GM19372 (cell line): ENCODE data around the gene MYRF.

ENCODE experiments used
- ATAC-seq: cut with Tn5 transposase; IDR thresholded peaks from one replicate; pipeline ENCODE4 v1.9.1; 2021; ENCODE audit warnings: mild to moderate bottlenecking, low read depth, moderate library complexity; ENCODE audit not compliant: unreplicated experiment

The MYRF gene

DNA sequence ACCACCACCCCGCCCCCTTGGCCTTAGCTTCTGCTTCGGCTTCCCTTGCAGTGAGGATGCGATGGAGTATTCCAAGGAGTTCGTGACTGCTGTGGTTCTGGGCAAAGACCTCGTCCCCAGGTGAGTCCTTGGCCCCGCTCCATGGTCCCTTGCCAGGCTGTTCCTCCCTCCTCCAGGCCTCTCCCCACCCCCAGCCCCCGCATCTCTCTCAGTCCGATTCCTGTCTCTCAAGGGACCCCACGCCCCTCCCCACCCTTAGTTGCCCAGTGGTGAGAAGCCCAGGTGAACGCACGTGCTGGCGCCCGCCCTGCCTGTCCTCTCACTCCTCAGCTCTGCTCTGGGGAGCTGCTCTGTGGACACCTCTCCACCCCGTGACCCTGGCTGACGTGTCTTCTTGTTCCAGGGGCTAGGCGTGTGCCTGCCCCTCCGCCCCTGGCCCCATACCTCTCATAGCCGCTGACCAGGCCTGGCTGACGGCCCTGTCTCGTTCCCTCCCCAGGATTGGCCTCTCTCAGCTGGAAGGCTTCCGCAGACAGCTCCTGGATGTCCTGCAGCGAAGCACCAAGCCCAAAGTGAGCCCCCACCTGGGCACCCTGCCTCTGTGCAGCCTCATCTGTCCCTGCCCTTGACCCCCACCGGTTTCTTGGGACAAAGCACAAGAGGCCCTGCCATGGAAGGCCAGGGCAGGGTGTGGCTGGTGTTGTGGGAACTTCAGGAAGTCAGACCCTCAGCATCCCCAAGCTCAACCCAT lies 14.6 kb upstream of the MYRF start:
- no peak for ATAC-seq

DNA sequence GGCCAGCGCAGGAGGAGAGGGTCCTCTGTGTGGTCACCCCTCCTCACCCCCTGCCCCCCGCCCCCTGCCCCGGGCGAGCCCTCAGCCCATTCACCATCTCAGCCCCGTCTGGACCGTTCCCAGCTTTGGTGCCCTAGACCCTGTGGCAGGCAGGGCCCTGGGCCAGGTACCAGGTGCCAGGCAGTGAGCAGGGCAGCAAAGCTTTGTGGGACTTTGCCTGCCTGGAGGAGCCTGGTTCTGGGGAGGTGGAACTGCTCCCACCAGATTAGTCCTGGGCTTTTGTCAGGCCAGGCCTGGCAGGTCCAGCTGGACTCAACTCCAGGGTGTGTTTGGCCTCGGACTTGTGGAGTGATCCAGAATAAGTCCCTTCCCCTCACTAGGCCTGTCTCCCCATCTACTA lies 13.7 kb upstream of the MYRF start:
- no peak for ATAC-seq

DNA sequence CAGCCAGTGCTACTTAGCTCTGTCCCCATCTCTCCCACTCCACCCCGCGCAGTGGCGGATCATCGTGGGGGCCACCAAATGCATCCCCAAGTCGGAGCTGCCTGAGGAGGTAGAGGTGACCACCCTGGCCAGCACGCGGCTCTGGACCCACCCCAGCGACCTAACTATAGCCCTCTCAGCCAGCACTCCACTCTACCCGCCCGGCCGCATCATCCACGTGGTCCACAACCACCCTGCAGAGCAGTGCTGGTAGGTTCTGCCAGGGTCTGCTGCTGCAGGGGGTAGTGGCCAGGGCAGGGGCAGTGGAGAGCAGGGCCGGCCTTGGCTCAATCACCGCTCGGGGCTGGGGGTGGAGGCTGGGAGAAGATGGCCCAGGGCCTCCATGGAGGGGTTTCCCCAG lies 13.0 kb upstream of the MYRF start:
- no peak for ATAC-seq

DNA sequence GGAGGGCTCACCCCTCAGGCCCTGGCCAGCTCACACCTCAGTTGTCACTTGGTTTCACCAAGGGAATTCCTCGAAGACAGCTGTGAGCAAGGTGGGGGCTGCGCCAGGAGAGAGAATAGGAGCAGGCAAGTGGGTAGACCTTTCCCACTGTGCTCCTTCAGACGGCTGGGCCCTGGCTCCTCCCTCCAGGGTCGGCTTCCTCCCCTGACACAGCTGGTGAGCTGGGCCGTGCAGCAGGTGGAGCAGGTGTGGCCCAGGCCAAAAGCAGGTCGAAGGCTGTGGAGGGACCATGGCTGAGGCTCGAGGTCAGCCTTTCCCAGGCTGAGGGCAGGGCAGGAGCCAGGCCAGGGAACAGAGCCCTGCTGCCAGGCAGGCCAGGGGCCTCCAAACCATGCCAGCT lies 12.5 kb upstream of the MYRF start:
- no peak for ATAC-seq

DNA sequence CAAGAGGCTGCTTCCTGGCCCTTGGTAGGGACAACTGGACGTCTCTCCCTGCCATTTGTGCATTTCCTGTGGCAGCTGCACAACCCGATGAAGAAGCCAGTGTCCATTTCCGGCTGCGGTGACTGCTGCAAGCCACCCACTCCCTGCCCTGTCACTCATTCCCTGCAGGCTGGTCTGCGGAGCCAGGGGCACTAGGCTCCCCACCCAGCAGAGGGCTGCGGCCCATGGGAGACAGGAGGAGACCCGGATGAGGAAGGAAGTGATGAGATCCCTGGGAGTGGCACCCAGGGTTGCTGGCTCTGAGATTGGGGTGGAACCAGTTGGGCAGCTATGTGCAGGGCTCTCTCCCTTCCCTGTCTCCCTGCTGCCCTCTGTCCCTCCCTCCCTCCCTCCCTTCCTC lies 10.0 kb upstream of the MYRF start:
- ATAC-seq: no peak

DNA sequence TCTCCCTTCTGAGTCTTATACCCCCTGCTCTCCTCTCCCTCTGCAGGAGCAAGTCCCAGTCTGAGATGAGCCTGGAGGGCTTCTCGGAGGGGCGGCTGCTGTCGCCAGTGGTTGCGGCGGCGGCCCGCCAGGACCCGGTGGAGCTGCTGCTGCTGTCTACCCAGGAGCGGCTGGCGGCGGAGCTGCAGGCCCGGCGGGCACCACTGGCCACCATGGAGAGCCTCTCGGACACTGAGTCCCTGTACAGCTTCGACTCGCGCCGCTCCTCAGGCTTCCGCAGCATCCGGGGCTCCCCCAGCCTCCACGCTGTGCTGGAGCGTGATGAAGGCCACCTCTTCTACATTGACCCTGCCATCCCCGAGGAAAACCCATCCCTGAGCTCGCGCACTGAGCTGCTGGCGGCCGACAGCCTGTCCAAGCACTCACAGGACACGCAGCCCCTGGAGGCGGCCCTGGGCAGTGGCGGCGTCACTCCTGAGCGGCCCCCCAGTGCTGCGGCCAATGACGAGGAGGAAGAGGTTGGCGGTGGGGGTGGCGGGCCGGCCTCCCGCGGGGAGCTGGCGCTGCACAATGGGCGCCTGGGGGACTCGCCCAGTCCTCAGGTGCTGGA lies 8.8 kb upstream of the MYRF start:
- no peak for ATAC-seq

DNA sequence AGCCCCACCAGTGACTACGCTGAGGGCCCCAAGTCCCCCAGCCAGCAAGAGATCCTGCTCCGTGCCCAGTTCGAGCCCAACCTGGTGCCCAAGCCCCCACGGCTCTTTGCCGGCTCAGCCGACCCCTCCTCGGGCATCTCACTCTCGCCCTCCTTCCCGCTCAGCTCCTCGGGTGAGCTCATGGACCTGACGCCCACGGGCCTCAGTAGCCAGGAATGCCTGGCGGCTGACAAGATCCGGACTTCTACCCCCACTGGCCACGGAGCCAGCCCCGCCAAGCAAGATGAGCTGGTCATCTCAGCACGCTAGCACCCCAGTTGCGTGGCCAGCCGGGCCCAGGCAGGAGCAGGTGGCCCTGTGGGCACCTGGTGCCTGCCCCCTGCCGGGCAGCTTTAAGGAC lies 8.3 kb upstream of the MYRF start:
- no peak for ATAC-seq

DNA sequence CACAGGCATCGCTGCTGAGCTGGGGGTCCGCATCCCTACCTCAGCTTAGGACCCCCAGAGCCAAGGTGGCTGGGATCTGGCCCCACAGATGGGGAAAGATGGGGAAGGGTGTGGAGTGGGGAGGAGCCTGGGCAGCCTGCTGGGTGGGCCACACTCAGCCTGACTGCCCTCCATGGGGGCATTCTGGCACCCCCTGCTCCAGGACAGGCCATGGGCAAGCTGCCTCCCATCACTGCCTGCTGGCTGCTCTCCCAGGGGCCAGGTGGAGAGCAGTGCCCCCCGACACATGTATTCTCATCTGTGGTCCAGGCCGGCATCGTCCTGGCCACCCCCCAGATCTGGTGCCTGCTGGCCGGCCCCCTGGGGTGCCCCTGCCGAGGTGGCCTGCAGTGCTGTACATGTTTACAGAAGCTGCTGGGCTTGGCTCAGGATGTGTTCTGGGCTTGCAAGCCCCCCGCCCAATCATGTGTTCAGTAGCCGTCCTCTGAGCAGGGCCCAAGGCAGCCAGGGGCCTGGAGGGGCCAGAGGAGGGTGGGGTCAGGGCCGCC lies 7.8 kb upstream of the MYRF start:
- ATAC-seq: no peak

DNA sequence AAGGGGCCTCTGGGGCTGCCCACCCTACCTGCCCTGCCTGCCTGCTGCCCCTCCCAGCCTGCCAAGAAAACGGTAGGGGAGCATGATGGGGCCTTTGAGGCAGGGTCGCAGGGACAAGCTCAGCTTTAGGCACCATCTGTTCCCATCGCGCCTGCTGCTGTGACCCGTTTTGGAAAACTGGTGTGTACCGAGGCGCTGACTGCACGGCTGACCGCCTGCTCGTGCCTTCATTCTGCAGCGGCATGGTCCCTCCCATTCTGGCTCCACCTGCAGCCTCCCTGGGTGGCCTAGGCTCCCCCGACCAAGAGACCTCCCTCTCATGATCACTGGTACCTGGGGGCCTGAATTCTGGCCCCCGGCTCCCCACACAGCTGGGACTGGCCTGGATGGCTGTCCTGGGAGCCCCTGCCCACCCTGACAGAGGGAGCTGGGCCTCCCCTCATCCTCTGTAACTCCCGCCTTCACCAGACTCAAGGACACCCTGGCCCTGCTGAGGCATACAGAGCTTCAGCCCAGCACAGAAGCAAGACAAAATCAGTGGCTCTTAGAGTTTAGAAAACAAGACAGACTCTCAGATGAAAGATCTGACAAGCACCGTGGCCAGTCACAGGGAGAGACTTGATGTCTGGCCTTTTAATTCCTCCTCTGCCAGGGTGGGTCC lies 6.5 kb upstream of the MYRF start:
- no peak for ATAC-seq

DNA sequence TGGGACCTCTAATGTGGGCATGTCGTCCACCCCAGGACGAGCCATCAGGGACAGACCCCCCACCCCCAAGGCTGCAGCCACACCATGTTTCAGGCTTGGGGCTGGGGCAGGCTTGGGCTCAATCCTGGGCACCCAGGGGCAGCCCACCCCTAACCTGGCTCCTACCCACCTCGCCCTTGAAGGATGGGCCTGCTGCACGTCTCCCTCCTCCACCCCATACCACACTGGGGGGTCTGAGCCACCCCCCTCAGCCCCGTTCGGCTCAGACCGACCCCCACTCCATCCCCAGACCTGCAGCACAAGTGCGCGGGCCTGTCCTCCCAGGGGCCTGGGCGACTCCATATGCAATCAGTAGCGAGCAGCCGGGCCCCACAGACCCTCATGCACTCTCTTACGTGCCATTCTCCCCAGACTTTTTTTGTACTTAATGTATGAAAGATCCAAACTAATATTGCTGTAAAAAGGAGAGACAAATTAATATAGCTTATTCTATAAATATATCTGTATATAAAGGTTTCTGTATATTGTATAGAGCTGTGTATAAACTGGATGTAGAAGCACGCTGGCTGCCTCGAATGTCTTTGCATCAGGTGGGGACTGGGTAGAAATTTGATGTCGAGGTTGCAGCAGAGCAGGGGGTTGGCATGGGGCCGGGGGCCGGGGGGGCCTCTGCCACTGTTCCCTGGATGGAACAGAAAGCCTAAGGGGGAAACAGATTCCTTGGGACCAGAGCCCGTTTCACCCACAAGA lies 5.8 kb upstream of the MYRF start:
- ATAC-seq: no peak

DNA sequence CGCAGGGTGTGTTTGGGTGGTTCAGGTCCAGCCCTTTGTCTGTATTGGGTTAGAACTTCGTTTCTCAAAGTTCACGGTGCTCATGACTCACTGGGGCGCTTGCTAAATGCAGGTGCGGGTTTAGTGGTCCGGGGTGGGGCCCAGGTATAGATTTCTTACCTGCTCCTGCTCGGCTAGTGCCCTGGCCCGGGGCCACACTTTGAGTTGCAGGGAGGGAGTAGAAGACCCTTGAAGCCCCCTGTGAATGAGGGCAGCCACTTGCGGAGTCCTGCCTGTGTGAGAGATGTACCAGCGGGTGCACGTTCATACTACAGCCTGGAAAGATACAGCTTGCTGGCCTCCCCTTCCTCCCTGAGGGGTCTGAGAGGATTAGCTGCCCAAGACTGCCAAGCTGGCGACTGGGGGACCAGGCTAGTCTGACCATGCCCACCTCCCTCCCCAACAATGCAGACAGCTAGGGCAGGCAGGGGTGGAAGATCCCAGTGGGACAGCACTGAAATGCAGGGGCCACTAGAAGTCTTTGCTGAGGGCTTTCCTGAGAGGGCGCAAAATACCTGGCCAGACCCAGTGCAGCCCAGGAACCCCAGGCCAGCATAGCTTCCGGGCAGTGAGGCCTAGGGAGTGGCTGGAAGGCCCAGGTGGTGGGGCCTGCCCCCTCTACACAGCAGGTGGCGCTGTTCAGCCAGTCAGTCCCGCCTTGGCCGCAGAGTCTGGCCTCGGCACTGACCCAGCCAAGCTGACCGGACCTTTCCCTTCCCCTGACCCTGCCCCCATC lies 5.1 kb upstream of the MYRF start:
- ATAC-seq: no peak

DNA sequence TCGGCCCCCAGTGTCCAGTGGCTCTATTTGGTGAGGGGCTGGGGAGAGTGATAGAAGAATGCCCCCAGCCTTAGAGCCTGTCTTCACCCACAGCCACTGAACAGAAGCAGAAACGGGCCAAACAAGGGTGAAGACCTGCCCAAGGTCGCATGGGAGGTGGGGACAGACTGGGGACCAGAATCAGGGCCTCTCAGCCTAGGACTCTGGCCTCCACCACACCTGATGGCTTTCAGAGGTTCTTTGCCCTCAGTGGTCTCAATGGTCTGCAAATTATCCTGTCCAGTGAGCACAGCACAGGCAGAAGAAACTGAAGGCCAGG lies 4.5 kb upstream of the MYRF start:
- ATAC-seq: no peak

DNA sequence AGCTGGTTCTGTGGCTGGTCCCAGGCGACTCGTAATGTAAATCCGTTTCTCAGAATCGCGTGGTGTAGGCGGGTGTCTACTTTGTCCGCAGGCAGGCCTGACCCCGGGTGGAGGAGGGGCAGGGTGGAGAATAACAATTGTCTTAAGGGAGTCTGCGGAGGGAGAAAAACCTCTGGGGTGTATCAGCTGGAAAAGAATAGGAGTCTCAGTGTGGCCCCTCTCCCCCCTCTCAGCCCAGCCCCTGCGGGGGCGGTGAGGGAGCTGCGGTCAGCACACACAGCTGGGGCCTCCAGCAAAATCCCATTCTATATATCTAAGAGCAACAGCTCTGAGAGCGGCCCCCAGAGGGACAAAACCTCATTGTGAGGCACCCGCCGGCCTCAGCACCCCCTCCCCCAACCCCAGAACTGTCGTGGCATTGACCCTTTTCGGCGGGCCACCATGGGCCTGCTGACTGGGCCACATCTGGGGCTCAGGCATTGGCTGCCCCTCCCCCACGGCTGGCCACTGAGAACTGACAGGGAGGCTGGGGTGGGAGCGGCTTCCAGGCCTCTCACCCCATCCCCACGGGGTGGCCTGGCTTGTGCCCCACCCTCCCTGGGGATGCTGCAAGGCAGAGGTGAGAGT lies 2.7 kb upstream of the MYRF start:
- ATAC-seq: no peak

DNA sequence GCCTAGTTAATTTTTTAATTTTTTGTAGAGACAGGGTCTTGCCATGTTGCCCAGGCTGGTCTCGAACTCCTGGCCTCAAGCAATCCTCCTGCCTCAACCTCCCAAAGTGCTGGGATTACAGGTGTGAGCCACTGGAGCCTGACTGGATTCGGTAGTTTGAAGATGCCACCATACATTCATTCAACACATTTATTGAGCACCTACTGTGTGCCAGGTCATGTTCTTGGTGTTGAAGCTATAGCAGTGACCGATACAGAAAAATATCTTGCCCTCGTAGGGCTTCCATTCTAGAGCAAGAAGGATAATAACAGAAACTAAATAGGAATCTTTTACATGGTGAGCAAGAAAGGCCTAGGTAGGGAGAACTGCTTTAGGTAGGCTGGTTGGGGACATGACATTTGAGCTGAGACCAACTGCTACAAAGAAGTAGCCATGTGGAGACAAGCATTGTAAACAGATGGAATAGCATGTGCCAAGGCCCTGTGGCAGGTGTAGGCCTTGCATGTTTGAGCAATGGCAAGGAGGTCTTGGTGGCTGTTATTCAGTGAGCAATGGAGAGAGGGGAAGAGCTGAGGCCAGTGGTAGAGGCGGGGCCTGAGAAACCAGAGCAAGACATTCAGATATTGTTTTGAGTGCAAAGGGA lies 1.7 kb upstream of the MYRF start:
- ATAC-seq: no peak

DNA sequence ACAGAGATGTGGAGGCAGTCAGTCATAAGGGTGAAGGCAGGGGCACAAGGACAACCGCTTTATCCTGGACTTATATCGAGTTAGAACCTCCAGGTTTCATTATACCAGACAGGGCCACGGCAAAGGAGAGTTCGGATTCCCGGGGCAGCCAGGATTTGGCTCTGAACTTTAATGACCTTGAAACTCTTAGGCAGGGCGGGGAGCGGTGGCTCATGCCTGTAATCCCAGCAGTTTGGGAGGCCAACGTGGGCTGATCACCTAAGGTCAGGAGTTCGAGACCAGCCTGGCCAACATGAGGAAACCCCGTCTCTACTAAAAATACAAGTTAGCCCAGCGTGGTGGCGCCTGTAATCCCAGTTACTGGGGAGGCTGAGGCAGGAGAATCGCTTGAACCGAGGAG lies 1.1 kb upstream of the MYRF start:
- no peak for ATAC-seq

DNA sequence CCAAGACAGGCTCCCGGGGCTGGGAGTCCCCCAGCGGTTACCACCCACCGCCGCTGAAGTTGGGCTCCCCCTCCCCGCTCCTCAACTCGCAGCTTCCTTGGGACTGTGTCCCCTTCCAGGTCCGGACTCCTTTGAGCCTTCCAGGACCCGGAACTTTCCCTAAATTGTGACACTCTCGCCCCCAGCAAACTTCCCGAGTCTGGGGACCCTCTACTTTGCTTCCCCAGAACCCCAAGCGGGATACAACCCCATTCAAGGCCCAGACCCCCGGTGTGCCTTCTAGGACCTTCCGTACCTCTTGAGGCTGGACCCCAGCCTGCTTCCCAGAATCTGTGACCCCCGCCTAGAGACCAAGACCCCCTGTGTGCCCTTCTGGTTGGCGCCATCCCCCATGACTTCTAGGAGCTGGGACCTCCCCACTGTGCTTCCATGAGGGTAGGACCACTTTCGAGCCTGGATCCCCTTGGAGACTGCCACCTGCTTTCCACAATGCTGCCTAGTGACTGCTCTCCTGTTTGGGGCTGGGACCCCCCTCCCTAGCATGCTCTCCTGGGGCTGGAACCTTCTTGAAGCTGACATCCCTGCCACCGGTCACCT lies 587 bp downstream of the MYRF start:
- ATAC-seq: no peak

DNA sequence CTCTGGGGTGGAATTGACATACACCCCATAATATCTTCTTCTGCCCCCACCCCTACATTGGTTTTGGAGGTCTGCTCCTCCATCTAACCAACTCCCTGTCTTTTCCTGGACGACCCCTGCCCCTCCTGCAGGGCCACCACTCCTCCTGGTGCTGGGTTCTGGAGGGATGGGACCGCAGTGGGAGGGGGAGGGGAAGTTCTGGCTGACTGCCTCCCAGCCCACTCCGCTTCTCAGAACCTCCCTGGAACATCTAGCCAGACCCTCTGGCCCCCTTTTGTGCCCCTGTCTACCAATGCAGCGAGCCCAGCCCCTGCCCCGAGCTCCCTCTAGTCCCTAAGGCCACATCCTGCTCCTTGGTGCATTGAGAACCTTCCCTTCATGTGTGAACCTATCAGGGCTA lies 1.2 kb downstream of the MYRF start:
- no peak for ATAC-seq

DNA sequence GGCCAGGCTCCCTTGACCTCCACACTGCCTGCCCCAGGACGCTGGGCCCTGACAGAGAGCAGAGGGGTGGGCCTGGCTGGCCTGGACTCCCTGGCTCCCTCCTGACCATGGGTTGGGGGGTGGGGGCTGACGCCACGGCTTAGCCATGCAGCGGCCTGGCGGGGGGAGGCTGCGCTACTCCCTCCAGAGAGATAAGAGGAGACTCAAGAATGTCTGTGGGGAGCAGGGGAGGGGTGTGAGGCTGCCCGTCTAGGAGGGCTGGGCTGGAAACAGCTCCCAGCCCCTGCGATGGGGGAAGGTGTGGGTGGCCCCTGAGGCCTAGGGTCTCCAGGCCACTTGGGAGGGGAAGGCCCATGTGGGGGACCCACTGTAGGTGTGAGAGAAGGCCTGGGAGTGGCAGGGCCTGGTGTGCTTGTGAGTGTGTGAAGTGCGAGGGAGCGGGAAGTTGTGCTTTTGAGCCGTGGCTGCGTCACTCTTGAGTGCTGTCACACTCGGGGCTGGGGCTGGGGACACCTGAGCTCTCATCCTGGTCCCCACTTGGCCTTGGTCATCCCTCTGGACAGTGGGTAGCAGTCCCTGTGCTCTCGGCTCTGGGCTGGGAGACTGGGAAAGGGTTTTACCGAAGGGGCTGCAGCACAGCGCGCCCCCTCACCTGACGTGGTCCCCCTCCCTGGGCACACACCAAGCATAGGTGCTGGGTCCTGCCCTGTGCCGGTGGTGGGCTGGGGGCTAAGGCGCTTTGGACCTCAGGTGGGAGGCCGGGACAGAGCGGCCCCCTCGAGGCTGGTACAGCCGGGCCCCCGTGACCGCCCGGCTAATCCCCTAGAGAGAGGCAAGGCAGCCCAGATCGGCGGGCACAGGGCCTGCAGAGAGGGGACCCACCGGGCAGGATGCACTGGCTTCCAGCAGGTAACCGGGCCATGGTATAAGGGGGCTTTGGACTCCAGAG lies 2.4 kb downstream of the MYRF start:
- no peak for ATAC-seq
